GM19099 (cell line): ENCODE results near the gene PPP6R2.

Source experiments
- POLR2A ChIP-seq: IDR thresholded peaks from 3 replicates; pipeline ENCODE4 v1.6.1; 2011; ENCODE audit warnings: low read depth; ENCODE audit not compliant: insufficient read length; ENCODE audit errors: extremely low read depth

Gene PPP6R2

GRCh38 chr22:50469377-50470305 lies 126.5 kb downstream of the PPP6R2 start:
- TF ChIP-seq POLR2A: peak; percentile 43

GRCh38 chr22:50470491-50470890 lies 127.4 kb downstream of the PPP6R2 start:
- no peak for TF ChIP-seq POLR2A

- TF ChIP-seq POLR2A: no peak
These were observed 128.2 kb downstream of the PPP6R2 start for GRCh38 chr22:50471197-50471847.

- TF ChIP-seq POLR2A: no peak
These were observed 128.8 kb downstream of the PPP6R2 start for GRCh38 chr22:50471962-50472361.

- no peak for TF ChIP-seq POLR2A
These were observed 130.0 kb downstream of the PPP6R2 start for GRCh38 chr22:50473088-50473487.

GRCh38 chr22:50473855-50474671 lies 130.9 kb downstream of the PPP6R2 start:
- no peak for TF ChIP-seq POLR2A

- TF ChIP-seq POLR2A: peak; percentile 72
These were observed 131.9 kb downstream of the PPP6R2 start, which contains the start of gene SBF1 for GRCh38 chr22:50474710-50475651. TSS of gene SBF1 (minus strand) at chr22:50475035. CDS start at chr22:50474840, 195 bp downstream.

GRCh38 chr22:50475652-50476002 lies 132.5 kb downstream of the PPP6R2 start:
- TF ChIP-seq POLR2A: no peak

- no peak for TF ChIP-seq POLR2A
These were observed 133.7 kb downstream of the PPP6R2 start for GRCh38 chr22:50476868-50477267.

GRCh38 chr22:50477923-50478322 lies 134.8 kb downstream of the PPP6R2 start:
- TF ChIP-seq POLR2A: no peak

- TF ChIP-seq POLR2A: no peak
These were observed 136.6 kb downstream of the PPP6R2 start for GRCh38 chr22:50479721-50480120.

- TF ChIP-seq POLR2A: no peak
These were observed 137.9 kb downstream of the PPP6R2 start for GRCh38 chr22:50481045-50481439.

GRCh38 chr22:50481440-50482106 lies 138.4 kb downstream of the PPP6R2 start, which contains the start of gene ADM2:
TSS of gene ADM2 (plus strand) at chr22:50481543. CDS start at chr22:50481848, 305 bp downstream.
- TF ChIP-seq POLR2A: no peak
